Neural progenitor cell (in vitro differentiated cells): ENCODE results near the gene ACYP2. TPM values are rescaled to one million over a fixed set of nuclear protein-coding genes. Genes with fewer than 3 reads are reported as not detected.

ENCODE experiments used
- DNase-seq: peaks from one replicate; pipeline ENCODE4 v3.0.0-alpha.2; 2016; ENCODE audit warnings: low spot score
- H2AFZ ChIP-seq: fragments of 200-600 bp; sonication (generic); replicated peaks from 2 replicates; pipeline ENCODE4 v1.6.1; 2016; ENCODE audit warnings: antibody characterized with exemption
- H3F3A ChIP-seq: fragments of 200-600 bp; sonication (generic); 2 replicates; pipeline ENCODE4 v1.6.1; 2016; ENCODE audit warnings: antibody characterized with exemption, low read depth
- H3K27ac ChIP-seq: fragments of 200-600 bp; sonication (generic); 2 replicates; pipeline ENCODE4 v1.5.1; 2016; ENCODE audit warnings: mild to moderate bottlenecking
- H3K27me3 ChIP-seq: fragments of 200-600 bp; sonication (generic); 2 replicates; pipeline ENCODE4 v1.6.1; 2016; ENCODE audit warnings: mild to moderate bottlenecking, moderate library complexity
- H3K36me3 ChIP-seq: fragments of 200-600 bp; sonication (generic); 2 replicates; pipeline ENCODE4 v1.5.1; 2016
- H3K4me1 ChIP-seq: fragments of 200-600 bp; sonication (generic); 2 replicates; pipeline ENCODE4 v1.6.1; 2016; ENCODE audit warnings: mixed run types
- H3K4me2 ChIP-seq: fragments of 200-600 bp; sonication (generic); 2 replicates; pipeline ENCODE4 v1.6.1; 2016
- H3K4me3 ChIP-seq: fragments of 200-600 bp; sonication (generic); 2 replicates; pipeline ENCODE4 v1.5.1; 2016
- H3K79me2 ChIP-seq: fragments of 200-600 bp; sonication (generic); 2 replicates; pipeline ENCODE4 v1.6.1; 2016; ENCODE audit warnings: low read depth
- H3K9ac ChIP-seq: fragments of 200-600 bp; sonication (generic); 2 replicates; pipeline ENCODE4 v1.6.1; 2016
- H3K9me3 ChIP-seq: fragments of 200-600 bp; sonication (generic); 2 replicates; pipeline ENCODE4 v1.5.1; 2016; ENCODE audit warnings: low read depth
- H4K20me1 ChIP-seq: fragments of 200-600 bp; sonication (generic); 2 replicates; pipeline ENCODE4 v1.6.1; 2016; ENCODE audit warnings: low read depth
- H3K27ac Mint-ChIP-seq: 3 replicates; pipeline ENCODE4 v1.8.0; 2021; ENCODE audit warnings: mixed read lengths
- H3K27me3 Mint-ChIP-seq: 2 replicates; pipeline ENCODE4 v1.8.0; 2022; ENCODE audit warnings: low read depth, mild to moderate bottlenecking, inconsistent platforms, moderate library complexity, mixed read lengths; ENCODE audit not compliant: insufficient read depth
- H3K36me3 Mint-ChIP-seq: 3 replicates; pipeline ENCODE4 v1.8.0; 2021; ENCODE audit warnings: mixed read lengths
- H3K4me1 Mint-ChIP-seq: 3 replicates; pipeline ENCODE4 v1.8.0; 2021; ENCODE audit warnings: mixed read lengths
- H3K4me3 Mint-ChIP-seq: 3 replicates; pipeline ENCODE4 v1.8.0; 2021; ENCODE audit warnings: mild to moderate bottlenecking, moderate library complexity, mixed read lengths
- H3K9me3 Mint-ChIP-seq: 3 replicates; pipeline ENCODE4 v1.8.0; 2020; ENCODE audit warnings: mixed read lengths
- EZH2 ChIP-seq: fragments of 200-600 bp; sonication (generic); IDR thresholded peaks from 2 replicates; pipeline ENCODE4 v1.6.1; 2017; ENCODE audit warnings: antibody characterized with exemption, mild to moderate bottlenecking, moderate library complexity
- EZH2phosphoT487 ChIP-seq: fragments of 200-600 bp; sonication (generic); IDR thresholded peaks from 2 replicates; pipeline ENCODE4 v1.6.1; 2017; ENCODE audit warnings: antibody characterized with exemption
- total RNA-seq: library from RNA; depleted of rRNA; stranded (reverse); fragments of >200 nt; gene quantifications from 2 replicates; pipeline ENCODE4 v1.2.3, GENCODE V29; 2015; ENCODE audit warnings: low replicate concordance
- TF ChIP-seq, protein P1 (sequence below): fragments of 200-600 bp; sonication (generic); IDR thresholded peaks from 2 replicates; pipeline ENCODE4 v1.5.1; 2017; ENCODE audit warnings: antibody characterized with exemption, mild to moderate bottlenecking

Gene ACYP2
- total RNA-seq, 1 donor from 2014 or later = 9.7 TPM

- Mint-ChIP-seq H3K4me3 (no peak overlapping the region), H3K27ac (no peak overlapping the region), H3K36me3 (no peaks in the 10 kb centered on the region), H3K27me3 (no peaks in the 10 kb centered on the region), H3K9me3 (no peaks in the 10 kb centered on the region), H3K4me1 (no peaks in the 10 kb centered on the region)
- Histone ChIP-seq H3K9me3 (no peaks in the 10 kb centered on the region), H3K79me2 (no peaks in the 10 kb centered on the region), H3F3A (no peaks in the 10 kb centered on the region), H4K20me1 (no peaks in the 10 kb centered on the region), H3K36me3 (no peaks in the 10 kb centered on the region), H2AFZ (no peak overlapping the region), H3K27ac (no peak overlapping the region), H3K27me3 (no peaks in the 10 kb centered on the region), H3K4me2 (no peak overlapping the region), H3K4me1 (no peaks in the 10 kb centered on the region), H3K4me3 (no peak overlapping the region), H3K9ac (no peak overlapping the region)
- TF ChIP-seq EZH2phosphoT487 (no peak), EZH2 (no peak)
- TF ChIP-seq, protein P1, sequence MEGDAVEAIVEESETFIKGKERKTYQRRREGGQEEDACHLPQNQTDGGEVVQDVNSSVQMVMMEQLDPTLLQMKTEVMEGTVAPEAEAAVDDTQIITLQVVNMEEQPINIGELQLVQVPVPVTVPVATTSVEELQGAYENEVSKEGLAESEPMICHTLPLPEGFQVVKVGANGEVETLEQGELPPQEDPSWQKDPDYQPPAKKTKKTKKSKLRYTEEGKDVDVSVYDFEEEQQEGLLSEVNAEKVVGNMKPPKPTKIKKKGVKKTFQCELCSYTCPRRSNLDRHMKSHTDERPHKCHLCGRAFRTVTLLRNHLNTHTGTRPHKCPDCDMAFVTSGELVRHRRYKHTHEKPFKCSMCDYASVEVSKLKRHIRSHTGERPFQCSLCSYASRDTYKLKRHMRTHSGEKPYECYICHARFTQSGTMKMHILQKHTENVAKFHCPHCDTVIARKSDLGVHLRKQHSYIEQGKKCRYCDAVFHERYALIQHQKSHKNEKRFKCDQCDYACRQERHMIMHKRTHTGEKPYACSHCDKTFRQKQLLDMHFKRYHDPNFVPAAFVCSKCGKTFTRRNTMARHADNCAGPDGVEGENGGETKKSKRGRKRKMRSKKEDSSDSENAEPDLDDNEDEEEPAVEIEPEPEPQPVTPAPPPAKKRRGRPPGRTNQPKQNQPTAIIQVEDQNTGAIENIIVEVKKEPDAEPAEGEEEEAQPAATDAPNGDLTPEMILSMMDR = no peak
- no peak for DNase-seq
These were observed 68.6 kb downstream of the ACYP2 start for GRCh38 chr2:54183972-54184371.

GRCh38 chr2:54185105-54185504 lies 69.7 kb downstream of the ACYP2 start:
- Histone ChIP-seq H3K36me3 (no peaks in the 10 kb centered on the region), H2AFZ (no peak overlapping the region), H3K9me3 (no peaks in the 10 kb centered on the region), H3K79me2 (no peaks in the 10 kb centered on the region), H3K4me1 (no peaks in the 10 kb centered on the region), H3F3A (no peaks in the 10 kb centered on the region), H3K9ac (no peak overlapping the region), H3K4me2 (no peak overlapping the region), H3K27ac (no peak overlapping the region), H4K20me1 (no peaks in the 10 kb centered on the region), H3K27me3 (no peaks in the 10 kb centered on the region), H3K4me3 (no peak overlapping the region)
- H3K9me3 Mint-ChIP-seq = no peaks in the 10 kb centered on the region
- no peaks in the 10 kb centered on the region for H3K27me3 Mint-ChIP-seq
- no peak overlapping the region for H3K4me3 Mint-ChIP-seq
- TF ChIP-seq, protein P1 = no peak
- TF ChIP-seq EZH2 = no peak
- no peak for TF ChIP-seq EZH2phosphoT487
- no peak for DNase-seq
- no peak overlapping the region for H3K27ac Mint-ChIP-seq
- H3K4me1 Mint-ChIP-seq = no peaks in the 10 kb centered on the region
- H3K36me3 Mint-ChIP-seq = no peaks in the 10 kb centered on the region

DNA sequence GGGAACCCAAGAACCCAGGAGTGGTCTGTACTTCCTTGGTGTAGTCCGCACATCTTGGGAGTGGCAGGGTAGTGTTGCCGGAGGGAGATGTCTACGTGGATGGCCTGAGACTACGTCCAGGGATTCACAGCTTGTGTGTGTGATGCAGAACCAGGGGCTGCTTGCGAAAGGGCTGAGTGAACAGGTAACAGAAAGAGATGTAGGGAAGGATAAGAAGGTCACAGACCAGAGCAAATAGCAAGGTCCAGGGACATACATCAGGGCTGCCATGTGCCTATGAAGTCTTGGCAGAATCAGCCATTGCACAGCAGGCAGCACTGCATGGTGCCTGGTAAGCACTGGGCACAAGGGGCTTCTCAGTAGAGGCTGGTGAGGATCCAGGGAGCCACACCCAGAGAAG lies 71.9 kb downstream of the ACYP2 start:
- H3K36me3 Mint-ChIP-seq = no peaks in the 10 kb centered on the region
- DNase-seq = no peak
- Histone ChIP-seq H3K79me2 (no peaks in the 10 kb centered on the region), H3K4me1 (no peaks in the 10 kb centered on the region), H2AFZ (no peak overlapping the region), H3F3A (no peaks in the 10 kb centered on the region), H3K4me3 (no peak overlapping the region), H3K4me2 (no peak overlapping the region), H3K9me3 (no peaks in the 10 kb centered on the region), H4K20me1 (no peaks in the 10 kb centered on the region), H3K27me3 (no peaks in the 10 kb centered on the region), H3K9ac (no peak overlapping the region), H3K27ac (no peak overlapping the region), H3K36me3 (no peaks in the 10 kb centered on the region)
- TF ChIP-seq, protein P1 = no peak
- no peak for TF ChIP-seq EZH2phosphoT487
- no peak for TF ChIP-seq EZH2
- H3K4me1 Mint-ChIP-seq = no peaks in the 10 kb centered on the region
- no peaks in the 10 kb centered on the region for H3K27me3 Mint-ChIP-seq
- H3K9me3 Mint-ChIP-seq = no peaks in the 10 kb centered on the region
- no peak overlapping the region for H3K27ac Mint-ChIP-seq
- H3K4me3 Mint-ChIP-seq = no peak overlapping the region
